AG04450 (cell line): ENCODE measurements around the gene ZNF343. TPM values are rescaled to one million over a fixed set of nuclear protein-coding genes. Genes with fewer than 3 reads are reported as not detected.

Source experiments
- CTCF ChIA-PET: fragments of 300-600, 350-600 bp; formaldehyde crosslinking; extraction: SDS; loops from one replicate; lab custom pipeline; 2022; ENCODE audit warnings: antibody characterized with exemption, inconsistent platforms; lab: Charles Lee
- POLR2A ChIA-PET: fragments of 350-600 bp; formaldehyde crosslinking; extraction: SDS; loops from one replicate; lab custom pipeline; 2021; ENCODE audit warnings: antibody characterized with exemption, inconsistent platforms; lab: Yijun Ruan, JAX
- DNase-seq: peaks from one replicate; pipeline ENCODE4 v3.0.0-alpha.2; 2011; ENCODE audit warnings: low read depth, low spot score
- H3K27ac ChIP-seq: one replicate; pipeline ENCODE4 v1.5.1; 2012; ENCODE audit warnings: low read depth, low read length, control low read depth
- H3K27me3 ChIP-seq: one replicate; pipeline ENCODE4 v1.6.0; 2012; ENCODE audit warnings: low read length; ENCODE audit not compliant: control insufficient read depth, insufficient read depth
- H3K4me3 ChIP-seq: 2 replicates; pipeline ENCODE4 v1.5.1; 2011; ENCODE audit warnings: mild to moderate bottlenecking, low read depth, low read length, control low read depth
- H3K9me3 ChIP-seq: 2 replicates; pipeline ENCODE4 v1.5.1; 2012; ENCODE audit warnings: low read length; ENCODE audit not compliant: control insufficient read depth, insufficient read depth
- polyA plus RNA-seq: library from polyadenylated mRNA; depleted of rRNA; stranded (reverse); fragments of >200 nt; gene quantifications from 2 replicates; pipeline ENCODE4 v1.2.3, GENCODE V29; 2011
- TF ChIP-seq, protein P1 (sequence below): IDR thresholded peaks from 2 replicates; pipeline ENCODE4 v1.5.1; 2011; ENCODE audit warnings: low read depth, low read length, control low read depth, inconsistent platforms

The ZNF343 gene
- polyA plus RNA-seq, 1 experiment, result 10.8 TPM

DNA sequence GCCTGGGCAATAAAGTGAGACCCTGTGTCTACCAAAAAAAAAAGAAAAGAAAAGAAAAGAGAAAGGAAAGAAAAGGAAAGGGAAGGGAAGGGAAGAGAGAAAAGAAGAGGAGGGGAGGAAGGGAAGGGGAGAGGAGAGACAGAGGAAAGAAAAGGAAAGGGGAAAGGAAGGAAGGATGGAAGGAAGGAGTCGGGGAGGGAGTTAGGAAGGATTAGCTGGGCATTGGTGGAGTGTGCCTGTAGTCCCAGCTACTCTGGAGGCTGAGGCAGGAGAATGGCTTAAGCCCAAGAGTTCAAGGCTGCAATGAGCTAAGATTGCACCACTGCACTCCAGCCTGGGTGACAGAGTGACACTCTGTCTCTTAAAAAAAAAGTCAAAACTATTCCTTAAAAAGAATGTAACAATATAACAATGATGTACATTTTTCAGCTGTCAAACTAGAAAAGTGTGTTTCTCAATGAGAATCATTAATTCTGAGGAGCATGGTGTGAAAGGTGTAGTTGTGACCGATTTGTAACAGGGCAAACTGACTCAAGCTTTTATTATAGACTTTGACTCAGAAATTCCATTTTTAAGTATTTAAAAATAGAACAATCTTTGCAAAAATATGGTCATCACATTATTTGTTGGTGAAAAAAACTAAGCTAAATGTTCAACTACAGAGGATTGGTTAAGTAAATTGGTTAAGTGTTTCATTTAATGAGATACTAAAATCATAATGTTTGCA, 52.8 kb downstream of the ZNF343 start:
- TF ChIP-seq, protein P1, sequence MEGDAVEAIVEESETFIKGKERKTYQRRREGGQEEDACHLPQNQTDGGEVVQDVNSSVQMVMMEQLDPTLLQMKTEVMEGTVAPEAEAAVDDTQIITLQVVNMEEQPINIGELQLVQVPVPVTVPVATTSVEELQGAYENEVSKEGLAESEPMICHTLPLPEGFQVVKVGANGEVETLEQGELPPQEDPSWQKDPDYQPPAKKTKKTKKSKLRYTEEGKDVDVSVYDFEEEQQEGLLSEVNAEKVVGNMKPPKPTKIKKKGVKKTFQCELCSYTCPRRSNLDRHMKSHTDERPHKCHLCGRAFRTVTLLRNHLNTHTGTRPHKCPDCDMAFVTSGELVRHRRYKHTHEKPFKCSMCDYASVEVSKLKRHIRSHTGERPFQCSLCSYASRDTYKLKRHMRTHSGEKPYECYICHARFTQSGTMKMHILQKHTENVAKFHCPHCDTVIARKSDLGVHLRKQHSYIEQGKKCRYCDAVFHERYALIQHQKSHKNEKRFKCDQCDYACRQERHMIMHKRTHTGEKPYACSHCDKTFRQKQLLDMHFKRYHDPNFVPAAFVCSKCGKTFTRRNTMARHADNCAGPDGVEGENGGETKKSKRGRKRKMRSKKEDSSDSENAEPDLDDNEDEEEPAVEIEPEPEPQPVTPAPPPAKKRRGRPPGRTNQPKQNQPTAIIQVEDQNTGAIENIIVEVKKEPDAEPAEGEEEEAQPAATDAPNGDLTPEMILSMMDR, result no peak
- no peaks in the 10 kb centered on the region for H3K27me3 ChIP-seq
- H3K27ac ChIP-seq, result no peak overlapping the region
- H3K4me3 ChIP-seq, result no peak overlapping the region
- no peak for DNase-seq
- ChIA-PET CTCF (interaction anchor here (0.7 to 1.3 kb wide), 6 partner anchors 11 to 249 kb away, joined by 3 to 11 read pairs (median 4); no protein-coding TSS in a partner anchor), POLR2A (interaction anchor here (0.6 to 1.3 kb wide), 2 partner anchors 15 to 35 kb away, joined by 3 to 5 read pairs; partner anchors contain the start of gene SNRPB)
- H3K9me3 ChIP-seq, result no peaks in the 10 kb centered on the region

DNA sequence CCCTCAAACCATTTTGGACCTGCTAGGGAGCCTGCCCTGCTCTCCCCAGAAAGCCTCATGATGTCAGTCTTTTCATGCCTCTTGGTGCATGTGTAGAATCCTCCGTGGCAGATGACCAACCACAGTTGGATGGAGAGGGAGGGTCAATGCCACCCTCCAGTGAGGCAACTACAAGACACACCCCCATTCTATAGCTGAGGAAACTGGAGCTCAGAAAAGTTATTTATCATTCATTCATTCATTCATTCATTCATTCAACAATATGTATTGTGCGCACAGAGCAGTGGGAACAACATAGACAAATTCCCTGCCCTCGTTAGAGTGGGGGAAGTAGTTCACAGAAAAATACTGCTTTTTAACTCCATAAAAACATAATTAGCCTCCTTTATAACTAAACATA, 54.9 kb downstream of the ZNF343 start:
- Histone ChIP-seq H3K9me3 (no peaks in the 10 kb centered on the region), H3K4me3 (no peak overlapping the region), H3K27me3 (no peaks in the 10 kb centered on the region), H3K27ac (no peak overlapping the region)
- no peak for DNase-seq
- TF ChIP-seq, protein P1, result no peak
- POLR2A ChIA-PET, result interaction anchor here (0.5 kb wide), 1 partner anchor 530 kb away, joined by 4 read pairs; no protein-coding TSS in a partner anchor
- CTCF ChIA-PET, result interaction anchor here (1.3 to 3.7 kb wide), 5 partner anchors 10 to 246 kb away, joined by 3 to 26 read pairs (median 12); partner anchors contain the start of gene SNRPB

DNA sequence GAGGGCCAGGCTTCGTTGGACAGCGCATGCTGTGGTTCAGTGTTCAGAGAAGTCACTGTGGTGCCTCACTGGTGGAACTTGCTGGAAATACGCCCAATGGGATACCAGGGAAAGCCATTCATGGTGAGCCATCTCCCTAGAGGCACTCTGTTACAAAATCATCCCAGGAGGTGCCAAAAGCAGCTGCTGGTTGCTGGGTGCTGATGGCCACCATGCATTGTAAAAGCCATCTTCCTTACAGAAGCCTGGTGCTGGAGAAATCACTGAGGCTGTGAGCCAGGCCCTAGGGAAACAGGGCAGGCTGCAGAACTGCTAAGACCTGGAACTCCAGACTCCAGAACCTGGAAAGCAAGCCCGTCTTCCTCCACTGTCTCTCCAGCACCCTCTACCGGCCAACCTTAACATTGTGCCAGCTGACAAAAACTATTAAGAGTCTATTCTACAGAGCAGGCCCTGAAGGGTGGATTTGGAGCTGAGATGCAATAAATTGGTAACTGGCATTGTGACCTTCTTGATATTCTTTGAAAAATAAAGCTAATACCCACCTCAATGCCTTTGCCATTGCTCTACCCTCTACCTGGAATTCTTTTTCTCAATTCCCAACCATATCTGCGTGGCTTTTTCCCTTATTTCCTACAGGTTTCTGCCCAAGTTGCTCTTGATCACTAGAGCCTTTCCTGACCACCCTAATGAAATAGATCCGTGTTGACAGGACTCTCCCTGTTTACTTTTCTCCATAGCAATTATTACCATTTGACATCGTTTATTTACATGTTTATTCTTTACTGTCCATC, 56.6 kb downstream of the ZNF343 start:
- H3K4me3 ChIP-seq, result no peak overlapping the region
- DNase-seq, result no peak
- CTCF ChIA-PET, result interaction anchor here (0.6 to 3.7 kb wide), 29 partner anchors 9 to 1074 kb away, joined by 3 to 26 read pairs (median 4); partner anchors contain the start of gene SNRPB
- no peaks in the 10 kb centered on the region for H3K9me3 ChIP-seq
- POLR2A ChIA-PET, result no interaction called here
- H3K27me3 ChIP-seq, result no peaks in the 10 kb centered on the region
- no peak overlapping the region for H3K27ac ChIP-seq
- TF ChIP-seq, protein P1, result peak; percentile 89

DNA sequence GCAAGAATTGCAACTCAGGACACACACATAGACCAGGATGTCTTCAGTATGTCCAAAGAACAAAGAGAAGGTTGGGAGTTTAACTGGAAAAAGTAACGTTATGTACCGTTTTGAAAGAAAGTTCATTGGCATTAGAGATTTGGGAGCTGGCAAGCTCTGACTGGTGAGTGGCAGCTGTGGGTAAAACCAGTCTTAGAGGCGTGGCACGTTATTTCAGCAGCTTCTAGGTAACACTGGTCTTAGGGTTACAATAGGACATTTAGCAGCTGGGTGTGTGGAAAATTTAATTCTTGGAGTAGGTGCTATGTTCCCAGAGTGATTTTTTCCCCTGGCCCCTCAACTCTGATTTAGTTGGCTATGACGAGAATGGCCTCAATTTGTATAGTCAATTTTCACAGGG, 57.3 kb downstream of the ZNF343 start:
- TF ChIP-seq, protein P1, result no peak
- Histone ChIP-seq H3K4me3 (no peak overlapping the region), H3K27ac (no peak overlapping the region), H3K9me3 (no peaks in the 10 kb centered on the region), H3K27me3 (no peaks in the 10 kb centered on the region)
- CTCF ChIA-PET, result interaction anchor here (0.9 to 3.7 kb wide), 13 partner anchors 10 to 244 kb away, joined by 3 to 26 read pairs (median 8); partner anchors contain the start of gene SNRPB
- POLR2A ChIA-PET, result no interaction called here
- no peak for DNase-seq
